MCF 10A (cell line): Measurements from ENCODE around the gene TOP1. TPM values are rescaled to one million over a fixed set of nuclear protein-coding genes. Genes with fewer than 3 reads are reported as not detected.
A peak's percentile ranks its signal among the peaks of the same experiment; 100 is the strongest.

ENCODE experiments used
- BruUV-seq: library from RNA; stranded (reverse); fragments of 400-500 nt; replicated peaks from 2 replicates; lab custom pipeline; 2021; lab: Mats Ljungman, UMichigan
- CTCF ChIA-PET: fragments of 300-600 bp; sonication (Branson Sonifier 250); formaldehyde crosslinking; extraction: SDS; loops from one replicate; lab custom pipeline; 2021; ENCODE audit warnings: antibody characterized with exemption, inconsistent platforms; lab: Yijun Ruan, JAX
- POLR2A ChIA-PET: fragments of 300-600, 350-650 bp; sonication (Branson Sonifier 250); formaldehyde crosslinking; extraction: SDS; loops from one replicate; lab custom pipeline; 2020; ENCODE audit warnings: antibody characterized with exemption, inconsistent platforms; lab: Yijun Ruan, JAX
- DNase-seq: peaks from one replicate; pipeline ENCODE4 v3.0.0-alpha.2; 2018; ENCODE audit not compliant: unreplicated experiment
- H3K27ac Mint-ChIP-seq: one replicate; pipeline ENCODE4 v1.8.0; 2022; ENCODE audit warnings: mild to moderate bottlenecking, low read depth, mixed read lengths; ENCODE audit not compliant: unreplicated experiment
- H3K27me3 Mint-ChIP-seq: one replicate; pipeline ENCODE4 v1.8.0; 2022; ENCODE audit warnings: mixed read lengths; ENCODE audit not compliant: insufficient read depth, unreplicated experiment
- H3K36me3 Mint-ChIP-seq: one replicate; pipeline ENCODE4 v1.8.0; 2022; ENCODE audit warnings: mild to moderate bottlenecking, moderate library complexity, mixed read lengths; ENCODE audit not compliant: insufficient read depth, unreplicated experiment
- H3K4me1 Mint-ChIP-seq: one replicate; pipeline ENCODE4 v1.8.0; 2022; ENCODE audit warnings: mixed read lengths; ENCODE audit not compliant: insufficient read depth, unreplicated experiment
- H3K4me3 Mint-ChIP-seq: one replicate; pipeline ENCODE4 v1.8.0; 2022; ENCODE audit warnings: mild to moderate bottlenecking, moderate library complexity, mixed read lengths; ENCODE audit not compliant: unreplicated experiment
- H3K9me3 Mint-ChIP-seq: one replicate; pipeline ENCODE4 v1.8.0; 2022; ENCODE audit warnings: mixed read lengths; ENCODE audit not compliant: unreplicated experiment
- CTCF ChIP-seq: fragments of 200-600 bp; IDR thresholded peaks from one replicate; pipeline ENCODE4 v1.8.0; 2022; ENCODE audit warnings: antibody characterized with exemption, mild to moderate bottlenecking; ENCODE audit not compliant: unreplicated experiment
- intact Hi-C: fragments of 100-400 bp; cut with micrococcal nuclease; formaldehyde crosslinking; loops from 2 replicates; pipeline ENCODE4 v1.14.1; 2022
- total RNA-seq: library from RNA; stranded (reverse); gene quantifications from 2 replicates; pipeline ENCODE4 v1.2.3, GENCODE V29; 2022

TOP1 gene
- total RNA-seq, 1 experiment from 2014 or later: 174 TPM

DNA sequence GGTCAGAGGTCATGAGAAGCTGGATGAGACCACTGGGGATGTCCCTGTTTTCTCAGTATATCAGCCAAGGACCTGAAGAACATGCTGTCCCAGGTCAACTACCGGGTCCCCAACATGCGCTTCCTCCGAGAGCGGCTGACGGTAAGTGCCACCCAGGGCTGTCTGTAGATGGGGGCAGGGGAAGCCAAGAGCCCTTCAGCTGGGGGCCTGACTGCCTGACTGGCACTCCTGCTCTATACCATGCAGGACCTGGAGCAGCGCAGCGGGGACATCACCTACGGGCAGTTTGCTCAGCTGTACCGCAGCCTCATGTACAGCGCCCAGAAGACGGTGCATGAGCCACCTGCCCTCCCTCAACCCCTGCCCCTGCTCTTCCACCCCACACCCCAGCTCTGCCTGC lies 133.8 kb downstream of the TOP1 start:
- peaks cover 7% of the 10 kb centered on the region for H3K4me1 Mint-ChIP-seq
- no TSS peak for BruUV-seq
- CTCF ChIA-PET: interaction anchor here (16.9 kb wide), 1 partner anchor 176 kb away, joined by 314 read pairs; the partner anchor contains the start of gene LPIN3

GRCh38 chr20:41163821-41164220 lies 135.2 kb downstream of the TOP1 start:
- no TSS peak for BruUV-seq
- peaks cover 36% of the 10 kb centered on the region for H3K36me3 Mint-ChIP-seq
- CTCF ChIA-PET: interaction anchor here (0.7 to 16.9 kb wide), 6 partner anchors 9 to 175 kb away, joined by 3 to 314 read pairs (median 4); partner anchors contain the start of gene LPIN3

More for the DNA sequence above, 133.8 kb downstream of the TOP1 start:
- H3K9me3 Mint-ChIP-seq: no peaks in the 10 kb centered on the region
- TF ChIP-seq CTCF: no peak
- DNase-seq: no peak
- no peaks in the 10 kb centered on the region for H3K27me3 Mint-ChIP-seq
- intact Hi-C loops: no loop called here
- H3K36me3 Mint-ChIP-seq: peaks cover 36% of the 10 kb centered on the region
- POLR2A ChIA-PET: no interaction called here
- no peak overlapping the region for H3K4me3 Mint-ChIP-seq
- H3K27ac Mint-ChIP-seq: no peak overlapping the region

GRCh38 chr20:41165001-41165882 lies 136.6 kb downstream of the TOP1 start:
- no peaks in the 10 kb centered on the region for H3K9me3 Mint-ChIP-seq
- no peak overlapping the region for H3K27ac Mint-ChIP-seq
- ChIA-PET POLR2A (interaction anchor here (1.2 kb wide), 1 partner anchor 11 kb away, joined by 4 read pairs; no protein-coding TSS in a partner anchor), CTCF (interaction anchor here (0.5 to 16.9 kb wide), 7 partner anchors 8 to 1293 kb away, joined by 3 to 314 read pairs (median 4); partner anchors contain the start of gene LPIN3)
- TF ChIP-seq CTCF: no peak
- no peak overlapping the region for H3K4me3 Mint-ChIP-seq
- intact Hi-C loops: no loop called here
- no peaks in the 10 kb centered on the region for H3K27me3 Mint-ChIP-seq
- TSS peak; percentile 33 for BruUV-seq
- no peak for DNase-seq
- peaks cover 43% of the 10 kb centered on the region for H3K36me3 Mint-ChIP-seq
- peaks cover 10% of the 10 kb centered on the region for H3K4me1 Mint-ChIP-seq

More at GRCh38 chr20:41163821-41164220, 135.2 kb downstream of the TOP1 start:
- H3K4me1 Mint-ChIP-seq: no peaks in the 10 kb centered on the region
- no peak overlapping the region for H3K4me3 Mint-ChIP-seq
- DNase-seq: no peak
- no peaks in the 10 kb centered on the region for H3K9me3 Mint-ChIP-seq
- H3K27me3 Mint-ChIP-seq: no peaks in the 10 kb centered on the region
- POLR2A ChIA-PET: interaction anchor here (1.2 kb wide), 1 partner anchor 9 kb away, joined by 4 read pairs; no protein-coding TSS in a partner anchor
- H3K27ac Mint-ChIP-seq: no peak overlapping the region
- no peak for TF ChIP-seq CTCF
- intact Hi-C loops: no loop called here
